Heart left ventricle (tissue), 13 donors: Measurements from ENCODE around the gene PRDM11.

Experiments
- POLR2A ChIP-seq, 2 donors: fragments of 450-650 bp; IDR thresholded peaks; one replicate each; pipeline ENCODE4 v1.6.1; 2017; ENCODE audit warnings: antibody characterized with exemption in 2 of 2, mild to moderate bottlenecking in 2 of 2, moderate library complexity in 2 of 2
- TF ChIP-seq, protein P1 (sequence below), 12 donors: fragments of 200-600 bp; sonication (generic) in 4 of 12; IDR thresholded peaks; one replicate each; pipeline versions ENCODE4 v1.5.0 to v1.8.0; 2018 to 2022; ENCODE audit warnings: antibody characterized with exemption in 12 of 12, mild to moderate bottlenecking in 5 of 12
- donor health status: ischemic (EF 13 %, LVEDD 7.1; RV severe dilation, severe dysfunction).
- donor health status: DM: no; HTN: yes; CAD: no.
- donor health status: DM: no; HTN: no; CAD: no.
- donor health status: ischemic (EF 25% LVEDD 6.9; RV normal size, moderate dysfunction).
- donor health status: ischemic (EF 25% LVEDD 5.7; RV mildly dilated, moderate dysfunction).
- donor health status: ischemic (EF 35%, LVEDD 5.7; RV mildly dilated, moderate dysfunction).
- donor health status: nonischemic (EF 11% LVEDD 7.7; RV severe dilation, severe dysfunction).
- donor health status: DM: yes; HTN: yes; CAD: no.
- donor health status: PGD.
- donor health status: ischemic (EF 29% LVEDD 5.4; RV normal size, mild dysfunction).
- donor health status: nonischemic (EF 23%, LVEDD 6.1; RV moderate dilation, normal function).

DNA sequence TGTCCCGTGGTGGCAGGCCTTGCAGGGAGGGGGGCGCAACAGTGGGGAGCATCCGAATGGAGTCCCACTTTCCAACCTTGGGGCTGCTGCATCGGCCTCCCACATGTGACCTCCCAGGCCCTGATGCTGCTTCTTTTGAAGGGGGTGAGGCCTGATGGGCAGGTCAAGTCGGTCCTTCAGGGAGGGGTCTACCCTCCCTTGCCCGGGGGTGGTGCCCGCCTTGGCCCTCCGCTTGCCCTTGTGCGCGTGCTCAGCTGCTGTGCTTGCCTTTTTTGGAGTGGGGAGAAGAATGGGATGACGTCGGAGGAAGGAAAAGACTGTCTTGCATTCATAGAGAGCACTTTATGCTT lies 66.9 kb downstream of the PRDM11 start:
- TF ChIP-seq, protein P1, sequence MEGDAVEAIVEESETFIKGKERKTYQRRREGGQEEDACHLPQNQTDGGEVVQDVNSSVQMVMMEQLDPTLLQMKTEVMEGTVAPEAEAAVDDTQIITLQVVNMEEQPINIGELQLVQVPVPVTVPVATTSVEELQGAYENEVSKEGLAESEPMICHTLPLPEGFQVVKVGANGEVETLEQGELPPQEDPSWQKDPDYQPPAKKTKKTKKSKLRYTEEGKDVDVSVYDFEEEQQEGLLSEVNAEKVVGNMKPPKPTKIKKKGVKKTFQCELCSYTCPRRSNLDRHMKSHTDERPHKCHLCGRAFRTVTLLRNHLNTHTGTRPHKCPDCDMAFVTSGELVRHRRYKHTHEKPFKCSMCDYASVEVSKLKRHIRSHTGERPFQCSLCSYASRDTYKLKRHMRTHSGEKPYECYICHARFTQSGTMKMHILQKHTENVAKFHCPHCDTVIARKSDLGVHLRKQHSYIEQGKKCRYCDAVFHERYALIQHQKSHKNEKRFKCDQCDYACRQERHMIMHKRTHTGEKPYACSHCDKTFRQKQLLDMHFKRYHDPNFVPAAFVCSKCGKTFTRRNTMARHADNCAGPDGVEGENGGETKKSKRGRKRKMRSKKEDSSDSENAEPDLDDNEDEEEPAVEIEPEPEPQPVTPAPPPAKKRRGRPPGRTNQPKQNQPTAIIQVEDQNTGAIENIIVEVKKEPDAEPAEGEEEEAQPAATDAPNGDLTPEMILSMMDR (IDR thresholded peaks at IDR 0.05): peak in 1 of 12 donors; percentile 1
- no peak for TF ChIP-seq POLR2A (IDR thresholded peaks at IDR 0.05)
